H7 (cell line): ENCODE data around the gene MBTPS1. TPM values are rescaled to one million over a fixed set of nuclear protein-coding genes. Genes with fewer than 3 reads are reported as not detected.
A peak's percentile ranks its signal among the peaks of the same experiment; 100 is the strongest.

Source experiments
- DNase-seq: peaks from one replicate; pipeline ENCODE4 v3.0.0; 2012
- H3K27me3 ChIP-seq: 2 replicates; pipeline ENCODE4 v1.6.0; 2011; ENCODE audit warnings: mild to moderate bottlenecking, low read length; ENCODE audit not compliant: control insufficient read depth, insufficient read depth
- H3K36me3 ChIP-seq: replicated peaks from 2 replicates; pipeline ENCODE4 v1.5.1; 2011; ENCODE audit warnings: low read length; ENCODE audit not compliant: control insufficient read depth, insufficient read depth
- H3K4me3 ChIP-seq: 2 replicates; pipeline ENCODE4 v1.5.1; 2011; ENCODE audit warnings: low read depth, mild to moderate bottlenecking, control low read depth, low read length, moderate library complexity; ENCODE audit not compliant: insufficient read depth
- total RNA-seq: library from RNA; depleted of rRNA; stranded (reverse); fragments of >200 nt; shearing (Covaris generic); gene quantifications from 2 replicates; pipeline ENCODE4 v1.2.3, GENCODE V29; 2014

The MBTPS1 gene
- total RNA-seq, 1 experiment from 2014 or later, result 34.4 TPM

DNA sequence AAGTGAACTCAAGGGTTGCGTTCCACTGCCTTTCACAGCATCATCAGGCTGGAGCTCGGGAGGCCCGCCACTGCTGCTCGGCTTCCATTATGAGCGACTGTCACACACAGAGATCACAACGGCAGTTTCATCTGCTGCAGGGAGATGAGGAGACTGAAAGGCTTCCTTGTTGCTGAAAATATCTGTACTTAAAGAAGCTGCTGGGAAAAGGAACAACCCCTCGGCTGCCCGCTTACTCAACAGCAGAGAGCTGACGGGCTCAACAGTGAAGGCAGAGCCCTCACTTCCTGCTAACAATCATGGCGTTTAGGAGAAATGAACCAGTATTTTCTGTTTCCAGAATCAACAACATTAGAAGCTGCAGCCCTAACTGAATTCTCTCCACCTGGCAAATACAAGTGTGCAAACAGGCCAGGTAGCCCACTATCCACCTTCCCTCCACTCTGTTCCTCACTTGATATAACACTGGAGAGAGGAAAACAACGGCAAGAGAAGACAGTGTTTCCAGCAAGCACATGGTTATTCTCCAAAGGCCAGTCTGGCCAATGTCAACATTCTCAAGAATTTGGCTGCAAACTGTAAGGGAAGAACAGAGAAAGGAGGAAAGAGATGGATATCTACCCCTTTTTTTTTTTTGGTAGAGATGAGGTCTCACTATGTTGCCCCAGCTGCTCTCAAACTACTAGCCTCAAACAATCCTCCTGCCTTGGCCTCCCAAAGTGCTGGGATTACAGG is 33.7 kb downstream of the MBTPS1 start:
- peaks cover 20% of the 10 kb centered on the region for H3K36me3 ChIP-seq
- no peaks in the 10 kb centered on the region for H3K27me3 ChIP-seq
- no peak overlapping the region for H3K4me3 ChIP-seq
- no peak for DNase-seq

DNA sequence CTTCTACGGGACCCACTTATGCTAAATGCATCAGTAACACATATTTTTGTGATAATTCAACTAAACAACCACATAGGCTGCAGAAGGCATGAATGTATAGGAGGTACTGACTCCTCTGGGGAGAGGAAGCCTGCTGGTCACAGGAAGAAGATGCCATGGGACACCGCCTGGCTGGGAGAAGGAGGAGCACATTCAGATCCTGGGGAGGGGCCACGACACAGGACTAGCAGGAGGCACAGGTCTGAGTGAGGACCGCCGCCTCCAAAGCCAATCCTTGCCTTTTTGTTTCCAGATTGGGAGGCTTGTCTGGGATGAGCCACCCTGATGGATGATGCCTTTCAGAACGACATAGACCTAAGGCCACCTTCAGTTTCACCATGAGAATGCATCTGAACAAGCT is 34.6 kb downstream of the MBTPS1 start:
- peak; percentile 54 for DNase-seq
- peaks cover 16% of the 10 kb centered on the region for H3K36me3 ChIP-seq

DNA sequence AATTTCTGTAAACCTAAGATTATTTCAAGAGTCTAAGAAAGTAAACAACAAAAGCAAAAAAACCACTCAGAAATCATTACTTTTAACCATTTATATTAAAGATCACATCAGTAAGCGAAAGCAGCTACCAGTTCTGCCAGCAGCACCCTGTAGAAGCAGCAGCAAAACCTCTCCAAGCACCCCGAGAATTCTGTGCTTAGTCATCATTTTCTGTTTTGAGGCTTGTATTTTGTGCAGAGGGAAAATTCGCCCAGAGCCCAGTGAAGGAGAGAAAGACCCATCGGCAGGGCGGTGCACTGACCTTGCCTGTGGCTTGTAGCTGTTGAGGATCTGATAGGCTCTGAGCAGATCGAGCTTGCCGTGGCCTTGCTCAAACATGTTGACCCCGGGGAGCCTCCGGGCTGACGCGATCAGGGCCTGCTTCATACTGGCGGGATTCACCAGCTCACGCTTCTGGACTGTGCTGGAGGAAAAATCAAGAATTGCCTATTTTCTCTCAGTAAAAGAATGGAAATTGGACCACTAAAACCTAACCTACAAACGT is 35.2 kb downstream of the MBTPS1 start:
- H3K27me3 ChIP-seq, result no peaks in the 10 kb centered on the region
- no peak overlapping the region for H3K4me3 ChIP-seq
- no peak for DNase-seq
- peaks cover 10% of the 10 kb centered on the region for H3K36me3 ChIP-seq

More for the DNA sequence above, 34.6 kb downstream of the MBTPS1 start:
- no peak overlapping the region for H3K4me3 ChIP-seq
- H3K27me3 ChIP-seq, result no peaks in the 10 kb centered on the region

DNA sequence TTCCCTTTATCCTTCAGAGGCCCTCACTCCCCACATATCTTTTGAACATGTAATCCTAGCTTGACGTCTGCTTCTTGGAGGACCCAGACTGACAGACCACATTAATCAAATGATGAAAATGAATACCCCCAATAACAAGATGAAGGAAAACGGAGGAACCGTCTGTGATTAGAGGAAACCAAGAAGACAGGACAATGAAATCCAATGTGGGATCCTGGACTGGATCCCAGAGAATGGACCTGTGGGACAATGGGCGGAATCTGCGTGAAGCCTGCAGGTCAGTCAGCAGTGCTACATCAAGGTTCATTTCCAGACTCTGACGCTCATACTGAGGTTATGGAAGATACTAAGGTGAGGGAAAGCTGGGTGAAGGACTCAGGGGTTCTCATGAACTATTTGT is 35.9 kb downstream of the MBTPS1 start:
- H3K27me3 ChIP-seq, result no peaks in the 10 kb centered on the region
- peaks cover 10% of the 10 kb centered on the region for H3K36me3 ChIP-seq
- no peak for DNase-seq
- no peak overlapping the region for H3K4me3 ChIP-seq

DNA sequence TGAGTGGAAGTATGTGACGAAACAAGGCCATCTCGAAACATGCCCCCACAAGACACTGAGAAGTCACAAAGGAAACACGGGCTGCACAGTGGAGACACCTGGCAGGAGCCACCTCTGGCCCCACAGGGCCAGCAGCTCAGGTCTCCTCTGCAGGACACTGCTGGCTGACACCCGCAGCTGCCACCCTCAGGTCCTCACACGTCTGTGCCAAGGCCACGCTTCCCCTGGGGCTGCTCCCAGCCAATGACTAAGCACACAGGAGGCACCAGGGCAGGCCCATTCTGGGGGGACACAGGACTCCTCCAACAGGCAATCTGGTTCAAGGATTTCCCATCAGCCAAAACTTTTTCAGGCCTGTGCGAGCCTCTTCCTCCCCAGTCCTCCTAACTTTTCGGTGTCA is 36.4 kb downstream of the MBTPS1 start:
- no peak for DNase-seq
- Histone ChIP-seq H3K4me3 (no peak overlapping the region), H3K27me3 (no peaks in the 10 kb centered on the region), H3K36me3 (peaks cover 10% of the 10 kb centered on the region)

DNA sequence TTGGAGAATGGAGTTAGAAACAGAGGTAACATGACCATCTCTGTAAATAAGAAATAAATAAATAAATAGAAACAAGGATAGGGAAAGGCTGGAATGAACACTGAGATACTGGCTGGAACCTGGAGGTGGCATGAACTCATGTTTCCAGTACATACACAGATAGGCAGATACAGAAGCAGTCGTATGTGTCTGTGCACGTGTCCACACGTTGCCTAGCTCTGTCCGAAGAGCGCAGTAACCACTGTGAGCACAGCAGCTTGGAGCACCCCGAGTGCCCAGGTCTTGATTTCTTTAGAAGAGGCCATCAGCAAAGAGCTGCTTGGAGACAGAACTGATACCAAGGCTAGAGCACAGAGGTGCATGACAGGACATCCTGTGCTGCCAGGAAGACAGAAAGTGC is 37.1 kb downstream of the MBTPS1 start:
- no peak for DNase-seq
- Histone ChIP-seq H3K4me3 (no peak overlapping the region), H3K36me3 (peaks cover 16% of the 10 kb centered on the region), H3K27me3 (no peaks in the 10 kb centered on the region)

DNA sequence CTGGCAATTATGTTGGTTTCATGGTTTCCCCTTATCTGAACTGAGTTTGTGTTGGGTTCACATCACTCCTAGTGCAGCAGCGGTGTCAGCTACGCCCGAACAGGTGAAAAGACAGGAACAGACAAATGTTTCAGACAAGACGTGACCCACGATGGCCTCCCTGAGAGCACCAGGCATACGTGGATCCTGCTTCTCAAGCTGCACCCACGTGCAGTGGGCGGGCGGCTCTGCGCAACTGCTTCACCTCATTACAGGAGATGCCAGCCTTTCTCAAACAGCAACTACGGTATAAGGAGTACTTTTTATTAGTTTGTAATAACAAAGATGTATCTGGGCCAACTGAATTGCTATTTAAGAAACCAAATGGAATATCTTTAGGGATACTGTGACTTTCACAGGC is 41.4 kb downstream of the MBTPS1 start:
- Histone ChIP-seq H3K4me3 (no peak overlapping the region), H3K27me3 (no peaks in the 10 kb centered on the region), H3K36me3 (peaks cover 14% of the 10 kb centered on the region)
- DNase-seq, result no peak

DNA sequence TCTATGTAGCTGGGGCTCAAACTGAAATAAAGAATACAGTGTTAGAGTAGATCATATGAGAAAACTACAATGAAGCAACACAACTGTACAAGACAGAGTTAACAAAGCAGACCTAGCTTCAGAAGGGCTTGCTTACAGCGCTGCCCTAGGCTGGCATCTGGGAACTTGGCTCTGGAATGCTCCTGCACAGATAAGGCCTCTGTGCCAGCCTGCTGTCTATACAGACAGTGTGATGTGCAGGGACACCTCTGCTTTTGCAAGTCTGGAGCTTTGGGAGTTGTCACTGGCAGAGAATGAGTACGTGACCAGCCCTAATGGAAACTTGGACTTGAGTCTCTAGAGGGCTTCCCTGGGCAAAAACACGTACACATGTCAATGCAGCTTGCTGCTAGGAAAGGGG is 42.0 kb downstream of the MBTPS1 start:
- H3K27me3 ChIP-seq, result no peaks in the 10 kb centered on the region
- peaks cover 14% of the 10 kb centered on the region for H3K36me3 ChIP-seq
- no peak for DNase-seq
- H3K4me3 ChIP-seq, result no peak overlapping the region

DNA sequence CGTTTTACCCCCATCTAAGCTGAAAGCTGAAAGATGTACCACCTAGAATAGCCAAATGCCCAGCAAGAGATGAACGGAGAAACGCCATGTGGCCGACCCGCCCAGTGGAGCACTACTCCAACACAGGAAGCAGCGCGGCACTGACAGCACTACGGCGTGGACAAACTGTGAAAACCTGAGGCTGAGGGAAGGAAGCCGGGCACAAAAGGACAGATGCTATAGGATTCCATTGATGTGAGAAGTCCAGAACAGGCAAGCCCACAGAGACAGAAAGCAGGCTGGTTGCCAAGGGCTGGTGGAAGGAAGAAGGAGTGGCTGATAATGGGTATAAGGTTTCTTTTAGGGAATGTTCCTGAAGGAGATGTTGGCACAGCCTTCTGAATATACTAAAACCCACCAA is 44.7 kb downstream of the MBTPS1 start:
- H3K36me3 ChIP-seq, result peaks cover 29% of the 10 kb centered on the region
- DNase-seq, result no peak
- no peak overlapping the region for H3K4me3 ChIP-seq
- no peaks in the 10 kb centered on the region for H3K27me3 ChIP-seq

DNA sequence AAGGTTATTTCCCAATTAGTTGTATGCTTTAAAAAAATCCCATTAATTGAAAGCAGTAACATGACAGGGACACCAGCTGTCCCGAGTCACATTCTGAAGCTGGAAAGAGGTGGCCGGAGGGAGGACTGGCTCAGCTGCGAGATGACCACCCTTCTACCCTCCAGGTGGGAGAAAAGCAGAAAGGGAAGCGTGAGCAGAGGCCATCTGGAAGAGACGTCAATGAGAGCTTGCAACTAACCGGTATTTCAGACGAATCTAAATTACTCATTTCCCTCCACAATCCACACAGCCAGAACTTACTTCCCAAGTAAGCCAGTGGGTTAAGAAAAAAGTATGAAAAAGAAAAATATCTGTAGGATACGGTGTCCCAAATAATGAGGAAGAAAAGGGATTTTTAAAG is 45.6 kb downstream of the MBTPS1 start:
- Histone ChIP-seq H3K4me3 (no peak overlapping the region), H3K27me3 (no peaks in the 10 kb centered on the region), H3K36me3 (peaks cover 29% of the 10 kb centered on the region)
- DNase-seq, result no peak

DNA sequence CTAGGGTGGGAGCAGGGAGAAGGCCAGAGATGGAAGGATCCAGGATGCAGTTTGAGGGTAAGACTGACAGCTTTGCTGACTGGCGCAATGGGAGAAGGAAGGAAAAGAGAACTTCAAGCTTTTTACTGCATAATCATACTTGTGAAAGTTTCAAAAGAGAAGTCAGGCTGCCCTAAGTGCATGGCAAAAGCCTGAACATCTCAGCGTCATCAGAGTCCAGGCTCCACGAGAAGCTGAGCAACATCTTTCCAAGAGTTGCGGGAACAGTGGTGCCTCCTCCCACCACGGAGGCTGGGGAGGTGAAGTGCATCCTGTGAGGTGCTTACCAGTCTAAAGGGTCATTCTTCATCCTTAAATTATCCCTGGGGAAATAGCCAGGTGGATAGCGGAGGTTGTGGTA is 47.2 kb downstream of the MBTPS1 start:
- no peak for DNase-seq
- H3K36me3 ChIP-seq, result peaks cover 21% of the 10 kb centered on the region
- no peak overlapping the region for H3K4me3 ChIP-seq
- no peaks in the 10 kb centered on the region for H3K27me3 ChIP-seq

DNA sequence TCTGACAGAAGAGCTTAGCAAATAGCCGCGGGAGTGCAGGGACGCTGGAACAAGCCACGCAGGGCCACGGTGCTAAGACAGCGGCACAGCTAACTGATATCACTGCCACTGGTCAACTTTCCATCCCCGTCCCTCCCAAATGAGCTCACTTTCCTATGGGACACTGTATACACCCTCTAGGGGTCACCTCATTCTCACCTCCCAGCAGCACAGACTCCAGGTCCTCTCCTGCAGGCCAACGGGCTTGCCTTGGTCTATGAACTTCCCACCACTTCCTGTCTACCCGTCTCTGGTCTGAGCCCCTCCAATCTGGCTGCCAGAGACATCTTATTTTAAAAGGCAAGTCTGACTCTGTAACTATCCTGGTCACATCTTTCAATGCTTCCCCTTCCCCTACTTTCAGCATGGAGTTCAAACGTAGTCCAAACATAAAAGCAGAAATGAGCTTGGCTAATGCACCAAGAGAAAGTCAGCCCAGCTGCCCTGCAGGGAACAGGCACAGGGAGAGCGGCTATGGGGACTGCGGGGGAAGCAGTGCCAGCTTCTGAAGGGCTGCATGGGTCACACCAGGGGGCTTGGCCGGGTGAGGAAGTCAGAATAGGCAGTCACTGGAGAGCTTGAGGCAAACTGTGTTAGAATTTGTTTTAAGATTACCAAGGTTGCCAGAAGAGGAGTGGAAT is 47.8 kb downstream of the MBTPS1 start:
- Histone ChIP-seq H3K27me3 (no peaks in the 10 kb centered on the region), H3K36me3 (peaks cover 19% of the 10 kb centered on the region), H3K4me3 (no peak overlapping the region)
- DNase-seq, result no peak

DNA sequence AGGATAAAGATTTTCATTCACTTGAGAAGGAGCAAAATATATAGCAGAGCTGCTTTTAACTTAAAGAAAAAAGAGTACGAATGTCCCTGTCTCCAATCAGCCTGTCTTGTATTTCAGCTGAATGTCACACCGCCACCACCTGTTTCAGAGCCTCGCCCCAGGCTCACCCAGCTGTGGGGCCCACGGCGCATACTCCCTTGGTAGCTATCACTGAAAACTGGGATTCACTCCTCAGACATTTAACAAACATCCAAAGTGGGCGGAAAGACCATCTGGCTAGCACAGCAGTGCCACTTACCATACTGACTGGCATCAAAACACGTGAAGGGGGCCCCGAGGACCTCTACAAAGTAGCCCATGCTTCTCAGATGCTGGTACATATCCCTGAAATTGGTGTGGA is 48.7 kb downstream of the MBTPS1 start:
- Histone ChIP-seq H3K36me3 (peaks cover 19% of the 10 kb centered on the region), H3K27me3 (no peaks in the 10 kb centered on the region), H3K4me3 (no peak overlapping the region)
- DNase-seq, result no peak

DNA sequence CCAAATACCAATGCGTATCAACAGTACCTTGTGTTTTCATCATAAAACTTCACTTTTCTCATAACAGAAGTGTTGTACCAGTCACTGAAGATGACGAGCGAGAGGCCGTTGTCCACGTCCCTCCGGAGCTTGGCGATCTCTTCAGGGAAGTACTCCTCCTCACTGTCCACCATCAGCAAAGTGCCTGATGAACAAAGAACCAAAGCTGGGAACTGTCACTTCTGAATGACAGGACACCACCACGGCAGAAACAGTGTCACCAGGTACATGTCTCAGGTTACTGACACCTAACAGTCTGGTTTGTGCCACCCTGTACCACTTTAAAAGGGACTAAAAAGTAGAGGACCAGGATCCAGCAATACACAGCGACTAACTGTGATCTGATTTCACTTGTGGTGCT is 49.1 kb downstream of the MBTPS1 start:
- Histone ChIP-seq H3K4me3 (no peak overlapping the region), H3K27me3 (no peaks in the 10 kb centered on the region), H3K36me3 (peaks cover 19% of the 10 kb centered on the region)
- DNase-seq, result no peak

DNA sequence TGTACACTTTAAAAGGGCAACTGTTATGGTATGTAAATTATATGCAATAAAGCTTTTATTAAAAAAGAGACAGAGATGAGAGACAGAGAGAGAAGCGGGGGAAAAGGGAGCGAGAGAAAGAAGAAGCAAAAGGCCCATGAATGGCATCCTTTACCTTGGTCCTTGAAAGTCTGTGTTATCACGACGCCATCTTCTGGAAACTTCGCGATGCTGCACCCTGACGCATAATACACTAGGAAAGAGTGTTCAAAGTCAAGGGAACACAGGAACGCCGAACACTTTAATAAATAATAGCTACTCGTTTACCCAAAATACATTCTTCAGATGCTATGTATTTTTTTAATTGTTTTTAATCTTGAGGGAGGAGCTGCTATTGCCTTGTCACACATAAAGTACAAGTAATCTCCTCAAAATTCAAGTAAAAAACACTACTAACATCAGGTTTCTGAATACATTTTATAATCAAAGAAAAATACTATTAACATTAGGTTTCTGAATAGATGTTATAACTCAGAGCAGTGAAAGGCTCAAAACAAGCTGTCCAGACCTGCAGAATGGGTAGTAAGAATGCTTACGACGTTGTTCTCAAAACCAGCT is 51.1 kb downstream of the MBTPS1 start:
- Histone ChIP-seq H3K4me3 (no peak overlapping the region), H3K27me3 (no peaks in the 10 kb centered on the region), H3K36me3 (peaks cover 20% of the 10 kb centered on the region)
- peak; percentile 74 for DNase-seq
